HepG2 (cell line): Measurements from ENCODE around the gene PARN. TPM values are rescaled to one million over a fixed set of nuclear protein-coding genes. Genes with fewer than 3 reads are reported as not detected.
A peak's percentile ranks its signal among the peaks of the same experiment; 100 is the strongest.

ENCODE experiments used
- AGO2 ChIP-seq: fragments of 200-400 bp; formaldehyde crosslinking; optimal IDR thresholded peaks from 2 replicates; pipeline ENCODE3; 2017; ENCODE audit warnings: mild to moderate bottlenecking, low read depth, low read length, moderate library complexity
- CERS6 ChIP-seq: sonication (generic); formaldehyde crosslinking; IDR thresholded peaks from 2 replicates; pipeline ENCODE4 v1.5.0; 2020; ENCODE audit warnings: missing genetic modification reagents
- CHD4 ChIP-seq: fragments of 200-600 bp; sonication (generic); IDR thresholded peaks from 2 replicates; pipeline ENCODE4 v1.7.0; 2017; ENCODE audit warnings: mild to moderate bottlenecking, low read length, borderline replicate concordance
- GATA4 ChIP-seq: sonication (generic); IDR thresholded peaks from 2 replicates; pipeline ENCODE4 v1.6.1; 2016; ENCODE audit warnings: antibody characterized with exemption, low read depth, borderline replicate concordance
- MAZ ChIP-seq, 2 experiments: sonication (generic) in 1 of 2; formaldehyde crosslinking in 1 of 2; IDR thresholded peaks; 2 replicates each; pipeline versions ENCODE4 v1.5.0 to v1.6.1; 2012 to 2020; ENCODE audit warnings: low read depth in 2 of 2, mild to moderate bottlenecking in 2 of 2, borderline replicate concordance in 1 of 2, improper control_type of control experiment in 1 of 2, low read length in 1 of 2, missing genetic modification reagents in 1 of 2, moderate library complexity in 1 of 2
- NCOA1 ChIP-seq: sonication (generic); formaldehyde crosslinking; IDR thresholded peaks from 2 replicates; pipeline ENCODE4 v1.9.0; 2021; ENCODE audit warnings: missing genetic modification reagents
- NKX3-1 ChIP-seq: sonication (generic); formaldehyde crosslinking; IDR thresholded peaks from 2 replicates; pipeline ENCODE4 v1.5.0; 2020; ENCODE audit warnings: missing genetic modification reagents
- PBX2 ChIP-seq: IDR thresholded peaks from 2 replicates; pipeline ENCODE4 v1.6.1; 2016; ENCODE audit warnings: control low read depth
- PRDM15 ChIP-seq: sonication (generic); formaldehyde crosslinking; IDR thresholded peaks from 2 replicates; pipeline ENCODE4 v1.4.0; 2020; ENCODE audit warnings: missing genetic modification reagents
- PTBP1 ChIP-seq: fragments of 200-400 bp; formaldehyde crosslinking; IDR thresholded peaks from 2 replicates; pipeline ENCODE4 v1.6.1; 2018; ENCODE audit warnings: low read length, low read depth; ENCODE audit not compliant: poor library complexity, severe bottlenecking
- RXRB ChIP-seq: IDR thresholded peaks from 2 replicates; pipeline ENCODE4 v1.6.1; 2016; ENCODE audit warnings: borderline replicate concordance, missing genetic modification reagents, missing compliant biosample characterization
- THAP11 ChIP-seq: IDR thresholded peaks from 2 replicates; pipeline ENCODE4 v1.6.1; 2016; ENCODE audit warnings: missing biosample characterization, missing genetic modification reagents
- TP53 ChIP-seq: sonication (generic); formaldehyde crosslinking; conservative IDR thresholded peaks from 2 replicates; pipeline ENCODE4 v1.4.0; 2020; ENCODE audit warnings: missing genetic modification reagents
- ZMYM3 ChIP-seq: sonication (generic); formaldehyde crosslinking; IDR thresholded peaks from 2 replicates; pipeline ENCODE4 v1.5.1; 2020; ENCODE audit warnings: mild to moderate bottlenecking, missing genetic modification reagents
- ZNF3 ChIP-seq: IDR thresholded peaks from 2 replicates; pipeline ENCODE4 v1.7.0; 2017; ENCODE audit warnings: inconsistent platforms
- ZNF333 ChIP-seq: sonication (generic); formaldehyde crosslinking; IDR thresholded peaks from 2 replicates; pipeline ENCODE4 v1.4.0; 2020; ENCODE audit warnings: mild to moderate bottlenecking, missing genetic modification reagents, borderline replicate concordance
- ZNF34 ChIP-seq: sonication (generic); formaldehyde crosslinking; IDR thresholded peaks from 2 replicates; pipeline ENCODE4 v1.4.0; 2020; ENCODE audit warnings: mild to moderate bottlenecking, missing genetic modification reagents, borderline replicate concordance
- ZNF530 ChIP-seq: sonication (generic); formaldehyde crosslinking; IDR thresholded peaks from 2 replicates; pipeline ENCODE4 v1.5.0; 2020; ENCODE audit warnings: low read depth, mild to moderate bottlenecking, missing genetic modification reagents
- ZNF841 ChIP-seq: sonication (generic); formaldehyde crosslinking; IDR thresholded peaks from 2 replicates; pipeline ENCODE4 v1.8.1; 2023; ENCODE audit warnings: missing genetic modification reagents, borderline replicate concordance
- ZXDC ChIP-seq: sonication (generic); formaldehyde crosslinking; IDR thresholded peaks from 2 replicates; pipeline ENCODE4 v1.5.0; 2020; ENCODE audit warnings: mild to moderate bottlenecking, missing genetic modification reagents
- ZZZ3 ChIP-seq: sonication (generic); formaldehyde crosslinking; IDR thresholded peaks from 2 replicates; pipeline ENCODE4 v1.4.0; 2020; ENCODE audit warnings: missing genetic modification reagents, mild to moderate bottlenecking, borderline replicate concordance
- polyA plus RNA-seq, 8 experiments: library from polyadenylated mRNA; depleted of rRNA in 3 of 8; stranded (reverse) in 7 of 8; unstranded in 1 of 8; fragments of >200 nt; fragmentation: Illumina TruSeq in 4 of 8; extraction: Trizol in 4 of 8; gene quantifications; 2 replicates each; pipeline versions ENCODE4 v1.2.1 to v1.2.3, GENCODE V29; 2011 to 2016; ENCODE audit warnings: low read depth in 4 of 8, missing spikeins in 1 of 8, mixed read lengths in 1 of 8; ENCODE audit not compliant: insufficient read depth in 1 of 8
- total RNA-seq, 5 experiments: library from RNA; depleted of rRNA; stranded (reverse); fragments of >200 nt; fragmentation: Illumina TruSeq; extraction: Trizol; gene quantifications; 2 replicates each; pipeline ENCODE4 v1.2.3, GENCODE V29; 2016; ENCODE audit warnings: low read depth in 1 of 5

Gene PARN
- total and polyA plus RNA-seq, 2 of the 13 experiments (the other 11 are each of a cell fraction or from before 2014, with no cell fraction given), result 13.3 to 47.6 TPM

- TF ChIP-seq ZNF34 (CRISPR knock-in tag) (no peak), ZNF530 (CRISPR knock-in tag) (no peak), NCOA1 (CRISPR knock-in tag) (no peak), TP53 (CRISPR knock-in tag) (no peak), ZXDC (CRISPR knock-in tag) (no peak), PBX2 (no peak), PRDM15 (CRISPR knock-in tag) (peak; percentile 77; the same call in 1 of the 2 replicates), CERS6 (CRISPR knock-in tag) (no peak), CHD4 (peak; percentile 97), ZNF3 (CRISPR knock-in tag) (no peak), ZNF333 (CRISPR knock-in tag) (no peak), THAP11 (CRISPR knock-in tag) (peak; percentile 74; the same call in 1 of the 2 replicates), GATA4 (no peak), ZZZ3 (CRISPR knock-in tag) (no peak), ZNF841 (CRISPR knock-in tag) (no peak), RXRB (peak; percentile 89), MAZ (IDR thresholded peaks at IDR 0.05; ENCODE audit: borderline replicate concordance, low read depth, low read length) (no peak), MAZ (CRISPR knock-in tag; IDR thresholded peaks at IDR 0.05; ENCODE audit: low read depth) (peak; percentile 58; the same call in 1 of the 2 replicates), PTBP1 (no peak), NKX3-1 (CRISPR knock-in tag) (peak; percentile 77), ZMYM3 (CRISPR knock-in tag) (no peak; the same call in none of the 2 replicates), AGO2 (no peak)
Observed at GRCh38 chr16:14562691-14563491, 67.2 kb downstream of the PARN start (continued).
